CD4-positive, alpha-beta T cell treated with Interleukin-17A for 1 hour (primary cell): ENCODE data around the gene ZNF526.
A peak's percentile ranks its signal among the peaks of the same experiment; 100 is the strongest.

Source experiments
- DNase-seq: peaks from one replicate; pipeline ENCODE4 v3.0.0-alpha.2; 2020

The ZNF526 gene

DNA sequence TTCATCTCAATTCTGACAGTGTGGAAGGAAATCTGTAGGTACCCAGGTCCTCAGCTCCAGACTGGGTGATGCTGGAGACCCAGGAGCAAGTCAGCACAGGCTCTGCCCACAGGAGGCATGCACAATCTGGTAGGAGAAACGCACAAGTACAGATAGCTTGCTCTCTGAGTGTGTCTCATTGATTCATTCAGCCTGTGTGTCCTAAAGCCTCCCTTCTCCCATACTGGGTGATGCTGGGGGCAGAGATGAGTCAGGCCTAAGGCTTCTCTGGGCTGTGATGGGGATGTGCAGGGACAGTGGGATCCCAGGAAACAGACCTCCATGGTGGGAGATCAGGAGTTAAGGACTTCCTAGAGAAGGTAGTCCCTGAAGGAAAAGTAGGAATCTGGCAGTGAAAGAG, 6.8 kb downstream of the ZNF526 start:
- no peak for DNase-seq

DNA sequence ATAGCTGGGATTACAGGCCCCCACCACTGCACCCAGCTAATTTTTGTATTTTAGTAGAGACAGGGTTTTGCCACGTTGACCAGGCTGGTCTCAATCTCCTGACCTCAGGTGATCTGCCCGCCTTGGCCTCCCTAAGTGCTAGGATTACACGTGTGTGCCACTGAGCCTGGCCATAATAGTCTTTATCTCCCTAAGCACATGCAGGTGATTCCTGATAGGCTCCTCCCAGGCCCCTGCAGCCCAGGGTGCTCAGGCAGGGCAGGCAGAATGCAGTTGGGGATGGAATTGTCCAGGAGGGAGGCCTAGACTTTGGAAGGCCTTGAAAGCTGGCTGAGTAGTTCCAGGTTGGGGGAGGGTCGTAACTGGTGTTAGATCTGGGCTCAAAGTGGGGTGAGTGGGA, 8.5 kb downstream of the ZNF526 start:
- DNase-seq = no peak

DNA sequence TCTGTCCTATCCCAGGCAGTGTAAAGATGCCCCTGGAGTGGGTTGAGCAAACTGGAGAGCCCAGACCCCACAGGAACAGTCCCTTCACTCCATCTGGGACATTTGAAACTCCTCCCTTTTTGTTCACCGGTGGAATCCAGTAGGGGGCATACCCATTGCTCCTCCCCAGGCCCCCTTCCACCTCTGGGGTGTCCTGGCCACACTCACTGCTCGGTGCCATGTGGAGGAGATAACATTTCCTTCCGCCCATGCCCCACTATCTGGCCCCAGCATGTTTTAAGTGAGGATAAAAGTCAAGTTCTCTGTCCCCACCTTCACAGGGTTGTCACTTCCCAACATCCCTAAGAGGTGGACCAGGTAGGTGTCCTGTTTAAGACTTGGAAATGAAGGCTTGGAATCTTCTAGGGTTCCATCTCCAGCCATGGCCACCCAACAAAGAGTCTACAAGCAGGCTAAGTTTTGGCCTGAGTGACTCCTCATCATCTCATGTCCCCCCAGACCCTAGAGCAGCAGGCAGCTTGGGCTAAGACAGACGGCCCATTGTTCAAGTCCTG, 9.3 kb downstream of the ZNF526 start:
- no peak for DNase-seq

GRCh38 chr19:42229855-42230351, 9.8 kb downstream of the ZNF526 start:
- DNase-seq = no peak

DNA sequence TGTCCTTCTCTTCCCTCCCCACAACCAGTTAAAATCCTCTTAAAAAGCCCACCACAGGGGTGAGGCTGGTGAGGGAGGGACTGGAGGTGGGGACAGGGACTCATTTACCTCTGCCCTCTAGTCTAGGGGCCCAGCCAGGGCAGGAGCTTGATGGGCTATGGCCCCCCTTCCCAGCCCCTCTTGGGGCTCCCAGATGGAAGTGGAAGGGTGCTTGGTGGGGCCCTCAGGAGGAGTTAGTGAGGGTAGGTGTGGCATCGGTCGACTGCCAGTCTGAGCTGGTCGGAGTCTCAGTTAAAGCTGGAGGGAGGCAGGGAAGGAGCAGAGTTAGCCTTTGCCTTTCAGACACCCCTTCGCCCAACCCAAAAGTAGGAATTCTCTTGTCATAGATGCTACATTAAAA, 10.5 kb downstream of the ZNF526 start:
- no peak for DNase-seq

DNA sequence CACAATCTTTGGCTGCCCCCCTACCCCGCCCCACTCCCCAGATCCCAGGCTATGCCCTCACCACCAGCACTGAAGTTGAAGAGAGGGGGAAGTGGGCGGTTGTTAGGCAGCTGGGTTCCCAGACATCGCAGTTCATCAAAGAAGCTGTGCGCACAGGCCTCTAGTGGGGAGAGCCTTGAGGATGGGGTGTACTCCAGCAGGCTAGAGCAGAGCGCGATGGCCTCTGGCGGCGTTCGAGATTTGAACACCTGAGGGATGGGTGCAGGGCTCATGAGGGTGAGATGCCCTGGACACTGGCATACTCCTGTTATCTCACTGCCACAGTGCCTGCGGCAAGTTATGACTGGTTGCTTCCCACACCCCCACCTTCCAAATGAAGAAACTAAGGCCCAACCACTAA, 12.3 kb downstream of the ZNF526 start:
- no peak for DNase-seq

DNA sequence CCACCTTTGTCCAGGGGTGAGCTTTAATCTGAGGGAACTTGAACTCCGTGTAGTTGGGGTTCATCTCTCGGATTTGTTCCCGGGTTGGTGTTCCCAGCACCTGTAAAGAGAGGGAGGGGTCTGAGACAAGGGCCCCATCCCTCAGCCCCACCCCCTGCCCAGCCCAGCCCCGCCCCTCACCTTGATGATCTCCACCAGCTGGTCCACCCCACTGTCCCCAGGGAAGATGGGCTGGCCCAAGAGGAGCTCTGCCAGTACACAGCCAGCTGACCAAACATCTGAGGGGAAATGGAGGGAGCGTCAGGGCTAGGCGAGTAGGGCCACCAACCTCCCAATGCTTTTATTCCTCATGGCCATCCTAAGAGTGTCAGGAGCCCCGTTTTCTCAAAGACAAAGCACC, 13.0 kb downstream of the ZNF526 start:
- DNase-seq = no peak

- DNase-seq = no peak
These were observed 13.7 kb downstream of the ZNF526 start for GRCh38 chr19:42233678-42234292.

DNA sequence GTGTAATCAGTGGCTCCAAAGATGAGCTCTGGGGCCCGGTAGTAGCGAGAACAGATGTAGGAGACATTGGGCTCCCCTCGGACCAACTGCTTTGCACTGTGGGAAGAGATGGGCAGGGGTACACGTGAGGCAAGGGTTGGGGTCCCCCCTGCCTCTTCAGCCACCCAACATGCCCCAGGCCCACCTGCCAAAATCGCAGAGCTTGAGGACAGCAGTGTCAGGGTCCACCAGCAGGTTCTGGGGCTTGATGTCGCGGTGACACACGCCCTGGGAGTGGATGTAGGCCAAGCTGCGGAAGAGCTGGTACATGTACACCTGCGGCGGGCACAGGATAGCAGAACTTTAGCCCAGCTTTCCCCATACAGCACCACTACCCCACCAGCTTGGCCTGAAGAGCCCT, 14.3 kb downstream of the ZNF526 start:
- DNase-seq = no peak

- DNase-seq = no peak
These were observed 15.1 kb downstream of the ZNF526 start for GRCh38 chr19:42235181-42235580.

DNA sequence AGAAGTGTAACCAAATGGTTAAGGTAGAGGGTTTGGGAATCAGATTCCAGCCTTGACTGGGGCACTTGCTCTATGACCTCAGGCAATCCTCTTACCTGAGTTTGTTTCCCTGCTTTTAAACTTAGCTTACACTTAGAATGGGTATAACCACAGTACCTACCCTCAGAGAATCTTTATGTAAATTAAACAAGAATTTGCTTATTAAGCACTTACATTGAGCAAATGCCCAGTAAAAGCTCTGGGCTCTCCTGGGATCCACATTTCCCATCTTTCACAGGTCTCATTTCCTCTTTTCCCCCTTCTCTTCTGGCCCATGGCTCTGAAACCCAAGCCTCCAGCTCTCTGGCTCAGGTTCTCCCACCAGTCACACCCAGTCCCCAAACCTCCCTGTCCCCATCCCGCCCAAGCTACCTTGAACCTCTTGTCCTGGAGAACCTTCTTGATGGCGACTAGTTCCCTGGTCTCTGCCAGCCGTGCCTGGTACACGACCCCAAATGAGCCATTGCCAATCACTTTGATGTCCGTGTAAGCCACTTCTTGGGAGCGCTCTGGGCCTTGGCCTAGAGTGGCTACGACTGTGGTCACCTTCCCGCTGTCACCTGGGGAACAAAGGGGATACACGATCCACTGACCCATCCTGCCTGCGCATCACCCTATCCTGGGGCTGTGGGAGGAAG, 19.6 kb downstream of the ZNF526 start:
- DNase-seq = no peak

- DNase-seq = no peak
These were observed 21.2 kb downstream of the ZNF526 start for GRCh38 chr19:42241279-42241678.

DNA sequence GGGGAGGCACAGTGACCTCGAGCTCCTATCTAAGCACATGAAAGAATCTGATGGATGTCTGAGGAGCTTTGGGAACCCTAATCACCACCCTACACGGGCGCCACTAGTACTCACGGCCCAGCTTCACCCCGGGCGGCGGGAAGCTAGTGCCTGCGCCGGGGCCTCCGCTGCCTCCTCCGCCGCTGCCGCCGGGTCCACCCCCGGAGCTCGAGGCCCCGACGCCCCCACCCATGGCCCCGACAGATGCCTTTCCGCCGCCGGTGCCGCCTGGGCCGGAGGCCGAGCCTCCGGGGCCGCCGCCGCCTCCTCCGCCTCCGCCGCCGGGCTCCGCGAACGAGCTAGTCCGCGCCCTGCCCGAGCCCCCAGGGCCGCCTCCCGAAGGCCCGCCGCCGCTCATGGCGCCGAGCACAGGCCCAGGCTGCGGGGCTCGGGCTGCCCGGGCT, 22.0 kb downstream of the ZNF526 start:
- no peak for DNase-seq

GRCh38 chr19:42242512-42243409, 22.6 kb downstream of the ZNF526 start, which contains the start of gene GSK3A:
GSK3A (minus strand) TSS chr19:42242602; CDS start chr19:42242465, 137 bp downstream.
- peak; percentile 99 for DNase-seq

GRCh38 chr19:42244347-42245220, 24.5 kb downstream of the ZNF526 start:
- peak; percentile 95 for DNase-seq

- DNase-seq = no peak
These were observed 25.1 kb downstream of the ZNF526 start for GRCh38 chr19:42245231-42245630.

DNA sequence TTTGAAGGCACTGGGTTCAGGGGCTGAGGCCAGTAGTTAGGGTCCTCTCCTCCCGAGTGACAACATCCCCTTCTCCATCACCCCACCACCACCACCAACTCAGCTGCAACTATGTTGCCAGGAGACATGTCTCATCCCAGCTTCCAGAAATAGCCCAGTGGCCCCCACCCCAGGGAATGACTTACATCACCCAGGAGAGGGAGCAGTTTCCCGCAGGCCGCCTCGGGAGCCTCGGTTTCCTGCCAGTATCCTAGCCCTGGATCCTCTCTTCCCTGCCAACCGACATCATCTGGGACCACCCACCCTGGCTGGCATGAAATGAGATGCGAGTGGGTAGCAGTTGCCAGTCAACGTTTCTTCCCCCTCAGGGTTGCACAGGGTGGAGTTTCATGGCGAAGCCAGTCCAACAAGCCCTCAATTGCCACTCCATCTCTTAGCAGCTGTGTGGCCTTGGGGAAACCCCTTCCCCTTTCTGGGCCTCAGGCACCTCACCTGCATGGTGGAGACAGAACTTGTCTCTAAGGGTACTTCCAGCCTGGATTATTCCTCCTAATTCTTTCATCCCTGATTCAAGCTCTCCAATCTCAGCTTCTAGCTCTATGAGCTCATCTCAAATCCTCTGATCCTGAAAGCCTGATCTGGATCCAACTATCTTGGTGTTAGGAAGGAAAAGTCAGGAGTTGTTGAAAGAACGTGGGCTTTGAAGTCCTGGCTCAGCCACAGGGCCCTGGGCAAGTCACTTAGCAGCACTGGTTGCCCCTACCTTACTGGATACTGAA, 26.2 kb downstream of the ZNF526 start:
- peak; percentile 62 for DNase-seq

- peak; percentile 61 for DNase-seq
These were observed 27.0 kb downstream of the ZNF526 start for GRCh38 chr19:42246922-42247639.

- DNase-seq = no peak
These were observed 27.6 kb downstream of the ZNF526 start for GRCh38 chr19:42247640-42248199.
